SW480 (cell line): Measurements from ENCODE around the gene UTRN.

Source experiments
- DNase-seq: peaks from one replicate; pipeline ENCODE4 v3.0.0-alpha.2; 2016; ENCODE audit warnings: low spot score

UTRN gene

DNA sequence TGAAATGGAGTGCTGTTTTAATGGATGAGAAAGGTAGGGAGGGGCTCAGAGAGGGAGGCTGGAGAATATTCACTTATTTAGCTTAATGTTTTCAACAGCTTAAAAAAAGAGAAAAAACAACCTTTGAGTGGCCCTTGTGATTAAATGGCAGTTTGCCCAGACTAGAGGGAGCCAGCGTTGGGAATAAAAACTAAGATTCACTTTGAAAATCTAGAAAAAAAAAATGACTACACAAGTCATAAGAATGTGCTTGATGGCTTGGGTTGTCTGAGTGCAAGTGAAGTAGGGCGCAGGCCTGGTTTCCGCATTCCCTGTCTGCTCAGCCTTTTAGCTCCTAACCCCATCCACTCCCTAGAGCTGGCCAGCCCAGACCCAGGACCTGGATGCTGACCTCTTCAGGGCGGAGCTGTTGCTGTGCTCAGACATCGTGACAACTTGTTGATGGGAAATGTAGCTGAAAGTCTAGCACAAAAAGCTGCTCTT lies 28.9 kb downstream of the UTRN start:
- no peak for DNase-seq

GRCh38 chr6:144314562-144314961 lies 29.4 kb downstream of the UTRN start:
- DNase-seq, result no peak

DNA sequence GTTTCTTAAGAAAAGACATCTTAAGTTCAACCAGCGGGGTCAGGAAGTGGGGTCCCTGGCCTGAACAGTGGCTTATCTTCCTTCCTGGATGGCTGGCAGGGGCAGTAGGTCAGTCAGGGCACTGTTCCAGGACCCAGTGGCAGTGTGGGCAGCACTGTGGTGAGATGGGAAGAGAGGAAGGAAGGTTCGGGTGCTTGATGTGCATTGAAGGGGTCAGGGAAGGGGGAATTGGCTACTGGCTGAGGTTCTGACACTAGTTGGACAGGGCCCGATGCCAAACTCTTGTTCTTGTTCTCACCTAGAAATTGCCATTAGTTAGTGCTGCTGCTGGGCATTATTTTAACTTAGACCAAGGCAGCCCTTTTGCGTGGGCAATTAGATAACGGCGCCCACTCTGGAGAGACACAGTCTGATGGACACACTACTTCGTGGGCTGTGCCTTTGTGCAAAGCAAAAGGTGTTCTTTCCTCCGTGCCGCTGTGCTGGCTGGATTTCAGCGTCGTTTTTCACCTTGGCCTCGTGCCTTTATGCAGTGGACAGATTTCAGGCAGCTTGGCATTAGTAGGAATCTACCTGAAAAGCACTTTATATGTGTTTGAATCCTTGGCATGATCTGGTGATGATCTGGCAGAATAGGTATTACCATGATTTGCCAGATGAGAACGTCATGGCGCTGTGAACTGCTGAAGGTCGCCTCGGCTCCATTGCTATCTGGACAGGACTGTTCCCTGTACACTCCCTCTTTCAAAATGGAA lies 30.3 kb downstream of the UTRN start:
- DNase-seq, result no peak

- DNase-seq, result no peak
Measured at GRCh38 chr6:144315981-144316861, 31.1 kb downstream of the UTRN start.

DNA sequence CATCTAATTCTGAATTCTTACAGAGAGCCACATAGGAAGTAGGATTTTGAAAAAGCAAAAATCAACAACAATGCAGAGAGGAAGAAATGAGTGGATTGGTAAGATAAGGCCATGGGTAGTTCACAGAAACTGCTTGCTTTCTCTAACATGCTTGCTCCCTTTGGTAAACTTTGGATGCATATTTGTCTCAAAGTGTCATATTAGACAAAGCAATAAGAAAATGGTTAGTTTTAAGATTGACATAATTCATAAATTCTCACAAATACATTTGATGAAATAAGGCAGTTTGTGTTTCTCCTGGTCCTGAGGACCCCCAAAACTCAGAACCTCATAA lies 31.7 kb downstream of the UTRN start:
- DNase-seq, result no peak

DNA sequence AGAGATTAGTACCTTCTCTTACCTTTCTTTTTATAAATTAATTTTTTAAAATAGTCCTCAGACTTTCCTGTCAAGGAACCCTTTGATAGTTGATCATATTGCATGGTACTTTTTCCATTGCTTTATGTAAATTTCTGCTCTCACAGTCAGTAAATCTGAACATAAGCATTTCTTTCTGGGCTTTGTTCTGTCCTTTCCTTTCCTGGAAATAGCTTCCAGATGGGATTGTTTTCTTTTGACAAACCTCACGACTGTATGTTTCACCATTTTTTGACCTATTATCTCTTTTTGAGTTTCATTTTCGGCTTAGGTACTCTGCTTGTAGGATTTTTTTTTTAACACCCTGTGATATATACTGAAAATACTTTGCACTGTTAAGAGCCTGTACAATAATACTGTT lies 32.6 kb downstream of the UTRN start:
- no peak for DNase-seq

DNA sequence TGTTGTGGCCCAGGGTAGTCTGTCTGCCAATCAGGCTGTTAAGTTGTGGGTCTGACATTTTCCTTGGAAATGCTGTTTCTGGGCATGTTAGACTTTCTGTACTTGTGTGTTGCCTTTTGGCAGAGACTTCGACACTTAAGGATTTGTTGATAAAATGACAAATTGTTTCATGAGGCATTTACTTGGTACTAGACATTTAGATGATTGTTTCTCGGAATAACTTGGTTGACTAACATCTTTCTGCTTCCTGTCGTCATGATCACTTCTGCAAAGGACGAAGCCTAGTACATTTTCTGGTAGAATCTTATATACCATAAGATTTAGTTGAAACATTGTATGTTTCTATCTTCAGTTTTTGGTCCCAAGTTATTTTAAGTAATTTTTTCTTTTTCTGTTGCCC lies 34.1 kb downstream of the UTRN start:
- DNase-seq, result no peak

- no peak for DNase-seq
Measured at GRCh38 chr6:144320741-144321140, 35.6 kb downstream of the UTRN start.

GRCh38 chr6:144321839-144322591 lies 36.9 kb downstream of the UTRN start:
- no peak for DNase-seq

- DNase-seq, result no peak
Measured at GRCh38 chr6:144325232-144325631, 40.1 kb downstream of the UTRN start.

GRCh38 chr6:144326393-144326792 lies 41.3 kb downstream of the UTRN start:
- DNase-seq, result no peak

- no peak for DNase-seq
Measured at GRCh38 chr6:144327081-144327480, 41.9 kb downstream of the UTRN start.

DNA sequence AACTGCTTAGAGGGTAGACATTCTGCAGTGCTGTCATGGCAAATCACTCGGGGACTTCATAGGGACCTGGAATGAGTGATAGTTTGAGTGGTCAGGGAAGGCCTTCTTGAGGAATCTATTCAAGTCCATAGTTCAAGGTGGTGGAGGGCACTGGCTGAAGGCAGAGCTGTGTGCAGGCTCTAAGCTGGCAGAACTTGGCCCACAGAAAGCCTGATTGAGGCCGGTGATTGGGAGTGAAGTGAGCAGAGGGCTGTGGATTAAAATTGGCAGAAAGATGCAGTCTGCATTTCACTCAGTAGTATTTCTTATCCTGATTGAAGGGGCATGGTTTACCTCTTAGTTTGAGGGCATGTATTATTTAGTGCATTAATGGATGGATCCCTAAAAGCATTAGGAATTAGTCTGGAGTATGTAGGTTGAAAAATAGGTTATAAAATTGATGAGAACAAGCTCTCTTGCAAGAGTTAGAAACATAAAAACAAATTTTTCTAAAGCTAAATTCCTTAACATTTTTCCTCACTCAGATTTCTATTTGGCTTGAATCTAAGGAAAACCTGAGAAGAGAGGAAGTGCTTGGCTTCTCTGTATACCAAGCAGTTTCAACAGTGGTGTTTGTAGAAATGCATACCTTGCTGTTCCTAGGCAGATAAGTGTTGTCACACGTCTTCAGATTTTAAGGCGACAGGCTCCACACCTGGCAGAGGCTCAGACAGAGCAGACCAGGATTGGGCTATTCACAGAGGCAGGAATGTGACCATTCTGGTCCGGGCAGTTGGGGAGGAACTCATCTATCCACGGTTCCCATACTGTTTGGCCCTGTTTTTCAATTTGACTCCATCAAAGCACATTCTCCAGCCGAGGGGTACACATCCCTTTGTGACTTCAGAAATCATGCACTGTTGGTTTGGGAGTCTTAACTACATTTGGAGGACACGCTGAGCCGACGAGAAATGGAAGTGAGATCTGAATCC lies 45.2 kb downstream of the UTRN start:
- no peak for DNase-seq

- no peak for DNase-seq
Measured at GRCh38 chr6:144331491-144331969, 46.4 kb downstream of the UTRN start.

DNA sequence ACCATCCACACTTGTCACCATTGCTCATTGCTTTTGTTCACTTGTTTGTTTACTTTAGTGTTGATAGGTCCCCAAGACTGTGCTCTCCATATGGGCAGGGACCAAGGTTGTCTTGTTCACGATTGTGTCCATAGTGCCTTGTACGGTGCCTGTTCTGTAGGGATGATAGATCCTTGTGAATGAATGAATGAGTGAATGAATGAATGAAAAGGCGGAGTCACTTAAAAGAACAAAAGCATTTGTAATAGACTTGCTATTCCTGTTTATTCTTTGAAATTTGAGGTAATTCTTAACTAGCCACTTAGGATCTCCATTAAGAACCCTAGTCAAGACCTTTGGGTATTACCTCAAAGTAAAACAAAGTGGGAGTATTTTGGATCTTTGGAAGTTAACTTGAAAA lies 47.0 kb downstream of the UTRN start:
- DNase-seq, result no peak

- DNase-seq, result no peak
Measured at GRCh38 chr6:144334150-144334708, 49.1 kb downstream of the UTRN start.
